ENCODE data around the gene MORN1.
"Not testable (repeated sequence)": the region's sequence is repeated elsewhere in the genome, so short reads cannot be mapped to it uniquely, and the experiment has no call there.

MORN1 gene

DNA sequence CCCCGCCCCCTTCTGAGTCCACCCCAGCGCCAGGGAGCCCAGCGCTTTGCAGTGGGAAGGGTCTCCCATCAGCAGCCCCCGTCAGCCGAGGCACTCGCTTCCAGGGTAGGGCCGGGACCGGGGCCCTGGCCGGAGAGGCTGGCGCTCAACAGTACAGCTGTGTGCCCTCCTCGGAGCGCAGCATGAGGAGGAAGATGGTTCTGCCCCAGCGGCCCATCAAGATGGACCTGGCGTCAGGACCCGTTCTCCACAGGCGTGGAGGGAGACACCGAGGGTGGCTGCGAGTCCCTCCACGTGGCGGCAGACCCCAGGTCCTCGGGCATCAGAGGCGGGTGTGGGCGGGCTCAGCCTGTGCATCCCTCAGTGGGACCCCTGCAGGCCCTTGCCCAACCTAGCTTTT lies 54.3 kb downstream of the MORN1 start:
- DNase-seq (ENCODE audit: low spot score), result no peak

DNA sequence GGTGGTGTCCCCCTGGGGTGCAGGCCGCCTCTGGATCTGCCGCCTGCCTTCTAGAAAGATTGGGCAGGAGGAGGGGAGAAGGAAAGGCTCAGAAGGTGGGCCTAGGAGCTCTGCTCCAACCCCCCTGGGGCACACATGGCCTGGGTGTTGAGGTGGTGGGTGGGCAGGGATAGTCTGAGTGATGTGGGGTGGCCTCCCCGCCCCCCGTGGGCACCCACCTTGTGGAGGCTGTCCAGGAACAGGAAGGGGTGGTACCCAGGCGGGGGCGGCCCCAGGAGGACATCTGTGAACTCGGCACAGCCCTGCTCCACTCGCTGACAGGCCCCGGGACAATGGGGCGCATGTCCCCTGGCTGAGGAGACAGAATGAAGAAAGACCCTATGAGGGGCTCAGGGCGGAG lies 54.9 kb downstream of the MORN1 start:
- no peak for DNase-seq (ENCODE audit: low spot score)

DNA sequence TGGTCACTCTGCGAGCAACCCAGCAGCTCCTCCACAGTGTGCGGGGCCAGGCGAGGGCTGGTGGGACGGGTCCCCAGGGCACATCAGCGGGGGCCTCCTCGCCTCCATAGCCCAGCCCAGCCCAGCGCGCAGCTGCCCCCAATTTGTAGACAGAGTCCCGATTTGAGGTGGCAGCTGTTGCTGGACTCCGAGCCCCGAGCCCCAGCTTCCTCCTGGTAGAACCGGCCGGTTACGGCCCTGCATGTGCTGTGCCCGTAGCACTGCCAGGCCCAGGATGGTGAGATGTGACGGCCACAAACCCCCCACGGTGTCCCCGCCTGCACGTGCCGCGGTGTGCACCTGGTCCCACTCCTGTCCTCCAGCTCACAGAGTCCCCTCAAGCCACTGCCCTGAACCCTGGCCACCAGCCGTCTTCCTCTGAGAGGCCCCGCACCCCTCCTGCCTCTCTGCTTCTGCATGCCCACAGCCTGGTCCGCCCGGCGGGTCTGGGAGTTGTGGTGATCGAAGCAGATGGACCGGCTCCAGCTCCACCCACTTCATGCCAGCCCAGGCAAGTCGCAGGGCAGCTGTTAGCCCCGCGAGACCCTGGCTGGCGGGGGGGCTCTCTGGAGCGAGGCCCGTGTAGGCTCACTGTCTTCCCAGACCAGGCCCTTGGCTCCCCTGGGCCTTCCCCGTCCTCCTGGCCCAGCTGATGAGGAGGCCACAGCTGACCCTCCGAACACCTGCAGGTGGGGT lies 55.5 kb downstream of the MORN1 start:
- DNase-seq (ENCODE audit: low spot score), result no peak

GRCh38 chr1:2334883-2335534 lies 56.3 kb downstream of the MORN1 start:
- DNase-seq (ENCODE audit: low spot score), result no peak

DNA sequence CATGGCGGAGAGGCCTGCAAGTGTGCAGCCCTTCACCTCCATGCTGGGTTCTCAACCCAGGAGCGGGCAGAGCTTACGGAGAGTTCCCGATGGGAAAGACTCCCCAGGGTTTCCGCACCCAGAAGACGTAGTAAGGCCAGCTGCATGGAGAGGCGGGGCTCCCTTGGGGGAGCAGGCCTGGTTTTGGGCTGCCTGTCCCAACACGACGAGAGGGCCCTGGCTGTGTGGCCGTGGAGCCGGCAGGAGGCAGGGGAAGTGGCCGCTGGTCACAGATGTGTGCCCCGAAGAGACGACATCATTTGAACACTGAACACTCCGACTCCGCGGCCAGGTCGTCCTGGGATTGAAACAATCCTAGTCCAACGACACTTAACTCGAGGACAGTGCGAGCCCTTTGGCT lies 57.0 kb downstream of the MORN1 start:
- DNase-seq (ENCODE audit: low spot score), result no peak

DNA sequence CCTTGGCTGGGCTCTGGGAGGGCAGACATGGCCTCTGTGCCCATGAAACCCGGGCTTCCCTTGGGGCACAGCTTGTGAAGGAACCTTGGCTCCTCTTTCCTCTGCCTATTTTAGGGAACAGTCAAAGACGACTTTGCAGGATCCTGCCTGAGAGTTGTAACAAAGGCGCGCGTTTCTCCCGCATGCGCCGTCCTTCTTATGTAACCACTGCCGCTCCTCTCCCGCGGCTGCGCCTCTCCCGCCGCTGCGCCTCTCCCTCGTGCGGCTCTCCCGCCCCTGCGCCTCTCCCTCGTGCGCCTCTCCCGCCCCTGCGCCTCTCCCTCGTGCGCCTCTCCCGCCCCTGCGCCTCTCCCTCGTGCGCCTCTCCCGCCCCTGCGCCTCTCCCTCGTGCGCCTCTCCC lies 59.8 kb downstream of the MORN1 start:
- DNase-seq (ENCODE audit: low spot score), result not testable (repeated sequence)

GRCh38 chr1:2331200-2331544 lies 60.2 kb downstream of the MORN1 start:
- DNase-seq (ENCODE audit: low spot score), result no peak

DNA sequence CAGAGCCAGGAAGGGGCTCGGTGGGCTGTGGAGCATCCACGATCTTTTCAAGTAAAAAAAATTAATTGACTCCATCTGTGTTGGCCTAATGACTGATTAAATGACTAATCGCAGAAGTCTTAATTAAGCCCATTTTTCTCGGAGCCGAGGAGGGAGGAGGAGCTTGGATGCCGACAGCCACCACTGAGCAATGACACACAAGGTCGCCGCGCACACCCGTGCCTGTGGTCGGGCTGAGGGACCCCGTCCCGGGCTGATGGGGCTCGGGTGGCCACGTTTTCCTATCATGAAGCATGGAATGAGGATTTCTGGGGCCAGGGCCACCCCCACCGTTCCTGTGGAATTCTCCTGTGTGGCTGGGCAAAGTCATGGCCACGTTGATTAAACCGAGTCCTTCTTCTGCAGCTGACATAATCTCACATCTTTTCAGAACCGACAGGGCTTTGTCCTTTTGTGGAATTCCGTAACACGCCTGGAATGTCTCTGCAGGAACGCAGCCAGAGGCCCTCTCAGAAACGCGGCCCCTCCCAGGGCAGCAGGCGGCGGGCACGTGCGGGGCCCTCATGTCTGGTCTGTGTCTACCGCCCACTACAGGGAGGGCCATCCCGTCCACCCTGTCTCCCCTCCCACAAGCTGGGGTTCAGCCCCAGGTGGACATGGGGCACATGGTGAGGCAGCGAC lies 60.7 kb downstream of the MORN1 start:
- no peak for DNase-seq (ENCODE audit: low spot score)

DNA sequence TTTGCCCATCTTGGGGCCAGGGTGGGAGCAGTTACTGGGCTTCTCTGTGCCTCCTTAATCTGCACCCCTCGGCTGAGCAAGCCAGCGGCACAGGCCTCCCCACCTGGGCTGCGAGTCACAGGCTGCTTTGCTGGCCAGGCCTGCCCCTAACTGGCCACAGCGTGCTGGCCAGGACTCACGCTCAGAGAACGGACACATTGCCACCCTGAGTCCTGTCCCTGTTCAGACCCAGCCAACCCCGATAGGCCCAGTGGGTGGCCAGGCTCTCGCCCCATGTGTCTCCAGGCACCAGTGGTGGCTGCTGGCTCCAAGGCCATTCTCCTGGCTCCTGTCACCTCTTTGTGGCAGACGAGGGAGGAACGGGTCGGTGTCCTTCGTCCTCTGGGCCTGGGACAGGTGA lies 61.3 kb downstream of the MORN1 start:
- DNase-seq (ENCODE audit: low spot score), result no peak

GRCh38 chr1:2328676-2329455 lies 62.5 kb downstream of the MORN1 start:
- no peak for DNase-seq (ENCODE audit: low spot score)

DNA sequence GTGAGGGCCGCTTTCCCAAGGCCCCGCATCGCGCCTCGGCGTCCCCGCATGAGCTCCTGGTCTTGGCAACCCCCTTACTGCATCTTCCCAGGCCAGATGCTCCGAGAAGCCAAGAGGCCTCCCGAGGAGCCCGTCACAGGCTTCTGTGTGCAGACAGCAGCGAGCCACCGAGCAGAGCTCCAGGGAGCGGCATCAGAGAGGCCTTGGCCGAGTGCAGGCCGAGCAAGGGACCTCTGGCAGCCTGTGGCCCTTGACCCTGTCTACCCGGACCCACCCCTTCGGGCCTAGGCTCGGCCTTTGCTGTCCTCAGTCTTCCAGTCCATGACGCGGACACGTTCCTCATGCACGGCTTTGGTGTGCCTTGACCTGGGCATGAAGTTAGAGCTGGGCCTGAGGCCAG lies 63.5 kb downstream of the MORN1 start:
- no peak for DNase-seq (ENCODE audit: low spot score)

DNA sequence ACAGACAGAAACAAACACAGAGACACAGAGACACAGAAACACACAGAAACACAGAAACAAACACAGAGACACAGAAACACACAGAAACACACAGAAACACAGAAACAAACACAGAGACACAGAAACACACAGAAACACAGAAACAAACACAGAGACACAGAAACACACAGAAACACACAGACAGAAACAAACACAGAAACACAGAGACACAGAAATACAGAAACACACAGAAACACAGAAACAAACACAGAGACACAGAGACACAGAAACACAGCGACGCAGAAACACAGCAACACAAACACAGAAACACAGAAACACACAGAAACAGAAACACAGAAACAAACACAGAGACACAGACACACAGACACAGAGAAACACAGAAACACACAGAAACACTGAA lies 64.2 kb downstream of the MORN1 start:
- not testable (repeated sequence) for DNase-seq (ENCODE audit: low spot score)

- DNase-seq (ENCODE audit: low spot score), result no peak
These were observed 64.8 kb downstream of the MORN1 start for GRCh38 chr1:2326524-2326923.

- DNase-seq (ENCODE audit: low spot score), result no peak
These were observed 66.6 kb downstream of the MORN1 start for GRCh38 chr1:2324553-2325366.

DNA sequence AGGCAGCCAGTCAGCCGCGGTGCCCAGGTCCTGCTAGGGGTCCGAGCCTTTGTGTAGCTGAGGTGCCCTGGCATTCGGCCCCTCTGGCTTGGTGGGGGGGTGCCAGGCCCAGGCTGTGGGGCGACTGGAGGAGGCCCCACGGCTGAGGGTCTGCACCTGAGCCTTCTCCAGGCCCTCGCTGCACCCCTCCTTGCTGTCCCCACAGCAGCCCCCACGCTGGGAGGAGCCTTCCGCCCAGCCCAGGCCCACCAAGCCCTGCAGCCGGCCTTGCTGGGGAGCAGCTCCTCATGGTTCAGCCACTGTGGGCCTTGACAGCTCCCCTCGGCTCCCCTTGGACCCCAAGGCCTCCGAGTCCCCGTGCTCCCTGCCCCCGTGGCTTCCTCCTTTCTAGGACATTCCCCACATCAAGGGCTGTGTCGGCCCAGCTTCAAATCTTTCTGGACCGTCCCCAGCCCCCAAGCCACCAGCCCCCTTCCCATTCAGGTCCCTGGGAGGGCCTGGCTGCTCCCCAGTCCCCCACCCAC lies 67.8 kb downstream of the MORN1 start:
- no peak for DNase-seq (ENCODE audit: low spot score)

DNA sequence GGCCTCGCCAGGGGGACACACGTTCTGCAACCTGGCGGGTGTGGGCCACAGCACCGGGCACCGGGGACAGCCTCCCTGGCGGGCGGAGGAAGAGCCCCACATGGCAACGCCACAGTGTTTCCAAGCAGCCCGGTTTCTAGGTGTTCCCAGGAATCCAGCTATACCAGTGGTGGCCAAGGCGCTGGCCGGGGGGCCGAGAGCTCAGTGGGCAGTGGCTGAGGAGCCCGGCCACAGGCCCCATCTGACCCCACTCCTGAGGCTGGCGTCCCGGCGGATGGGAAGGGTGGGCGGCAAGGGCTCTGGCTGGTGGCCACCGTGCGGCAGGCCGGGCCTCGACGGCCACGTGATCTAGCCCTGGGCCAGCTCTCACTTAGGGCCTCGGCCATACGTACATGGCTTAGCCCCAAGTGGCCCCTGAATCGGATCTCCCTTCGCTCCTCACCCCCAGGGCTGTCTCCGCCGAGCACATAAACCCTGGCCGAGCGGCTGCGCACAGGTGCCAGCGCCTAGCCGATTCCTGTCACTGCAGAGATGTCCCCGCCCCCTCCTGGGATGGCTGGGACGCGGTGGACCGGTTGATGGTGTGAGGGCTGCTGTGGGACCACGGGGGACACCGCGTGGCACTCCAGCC lies 68.7 kb downstream of the MORN1 start:
- no peak for DNase-seq (ENCODE audit: low spot score)

DNA sequence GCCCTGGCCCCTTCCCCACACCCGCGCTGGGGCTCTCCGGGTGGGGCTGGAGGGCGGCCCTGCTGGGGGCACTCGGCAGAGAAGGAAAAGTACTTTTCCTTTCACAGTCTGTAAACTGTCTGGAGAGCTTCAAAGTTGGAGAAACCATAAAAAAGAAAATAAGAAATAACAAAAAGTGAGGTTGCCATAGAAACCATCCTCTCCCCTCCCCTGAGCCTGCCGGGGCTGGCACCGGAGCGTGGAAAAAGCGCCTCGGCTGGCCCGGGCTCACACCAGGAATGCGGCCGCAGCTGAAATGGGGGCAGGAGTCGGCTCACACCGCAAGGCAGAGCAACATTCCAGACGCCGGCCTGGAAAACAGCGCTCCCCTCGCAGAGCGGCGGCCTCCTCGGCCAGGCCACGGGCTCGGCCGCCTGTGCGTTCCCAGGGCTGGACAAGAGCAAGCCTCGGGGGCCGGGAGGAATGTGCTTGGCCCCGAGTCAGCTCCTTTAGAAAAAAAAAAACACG lies 69.2 kb downstream of the MORN1 start:
- no peak for DNase-seq (ENCODE audit: low spot score)

DNA sequence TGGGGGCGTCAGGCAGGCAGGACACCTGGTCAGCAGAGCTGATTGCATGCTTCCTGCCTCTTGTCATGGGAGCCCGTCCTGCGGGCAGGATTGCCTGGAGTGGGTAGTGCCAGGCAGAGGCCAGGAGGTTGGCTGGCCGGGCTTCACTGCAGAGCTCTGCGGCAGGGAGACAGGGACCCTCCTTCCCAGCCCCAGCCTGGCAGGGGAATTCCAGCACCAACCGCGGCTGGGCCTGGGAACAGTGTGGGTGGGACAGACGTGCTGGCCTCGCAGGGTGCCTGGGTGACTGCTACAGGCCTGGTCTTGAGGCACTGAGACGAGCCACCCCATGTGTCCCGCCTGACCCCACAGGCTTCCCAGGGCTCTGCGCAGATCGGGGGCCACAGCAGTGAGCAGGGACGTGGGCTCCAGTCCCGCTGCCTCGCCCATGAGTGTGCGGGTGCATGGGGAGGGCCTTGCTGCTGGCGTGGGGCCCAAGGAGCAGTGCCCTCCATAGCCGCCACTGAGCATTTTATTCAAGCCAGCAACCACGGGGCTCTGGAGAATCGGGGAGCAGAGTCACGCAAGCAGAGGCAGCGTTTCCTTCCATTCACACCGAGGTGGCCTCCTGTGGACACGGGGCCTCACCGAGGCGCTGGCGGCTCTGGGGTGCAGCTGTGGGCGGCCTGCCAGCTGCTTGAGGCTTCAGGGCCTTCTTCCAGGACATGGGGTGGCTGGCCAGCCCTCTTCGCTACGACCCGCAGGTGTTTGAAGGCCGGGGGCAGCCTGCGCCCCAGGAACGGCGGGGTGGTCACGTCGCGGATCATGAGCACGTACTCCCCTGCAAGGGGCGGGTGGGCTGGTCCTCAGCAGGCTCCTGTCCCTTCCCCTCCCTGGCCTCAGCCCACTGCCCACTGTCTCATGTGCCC lies 70.3 kb downstream of the MORN1 start:
- DNase-seq (ENCODE audit: low spot score), result no peak

DNA sequence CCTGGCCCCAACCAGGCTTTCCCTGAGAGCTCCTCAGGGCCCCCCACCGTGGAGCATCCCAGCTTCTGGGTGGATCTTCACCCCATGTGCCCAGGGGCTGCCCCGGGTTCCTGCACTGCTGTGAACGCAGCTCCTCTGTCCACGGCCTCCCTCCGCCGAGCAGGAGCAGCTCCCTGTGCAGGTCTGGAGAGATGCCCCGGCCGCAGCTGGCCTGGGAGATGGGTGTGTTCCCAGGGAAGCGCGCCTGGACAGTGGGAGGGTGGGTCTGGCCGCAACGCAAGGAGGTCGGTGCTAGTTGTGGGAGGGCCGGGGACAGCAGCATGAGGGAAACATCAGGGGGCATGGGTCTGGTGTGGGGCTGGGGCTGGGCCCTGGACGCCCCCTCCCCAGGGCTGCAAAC lies 71.3 kb downstream of the MORN1 start:
- DNase-seq (ENCODE audit: low spot score), result no peak

DNA sequence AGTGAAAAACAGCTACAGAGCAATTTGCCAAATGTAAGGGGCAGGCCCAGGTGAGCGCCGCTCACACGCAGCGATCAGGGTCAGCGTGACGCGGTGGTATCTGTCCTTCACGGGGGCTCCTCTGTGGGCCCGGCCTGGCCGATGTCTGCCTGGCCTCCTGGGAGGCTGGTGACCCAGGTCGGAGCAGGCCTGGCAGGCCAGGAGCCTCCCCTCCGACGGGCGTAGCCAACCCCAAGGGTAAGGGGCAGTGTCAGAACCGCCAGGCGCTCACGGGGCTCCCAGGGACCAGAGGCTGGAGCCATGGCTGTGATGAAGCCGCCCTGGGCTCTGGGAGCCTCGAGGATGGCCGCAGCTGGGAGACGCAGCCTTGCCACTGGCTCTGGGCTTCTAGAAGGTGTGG lies 72.1 kb downstream of the MORN1 start:
- no peak for DNase-seq (ENCODE audit: low spot score)

All from COLO829 (cell line).